ENCODE data around the gene GRID2.
"Not testable (repeated sequence)": the region's sequence is repeated elsewhere in the genome, so short reads cannot be mapped to it uniquely, and the experiment has no call there.

The GRID2 gene

DNA sequence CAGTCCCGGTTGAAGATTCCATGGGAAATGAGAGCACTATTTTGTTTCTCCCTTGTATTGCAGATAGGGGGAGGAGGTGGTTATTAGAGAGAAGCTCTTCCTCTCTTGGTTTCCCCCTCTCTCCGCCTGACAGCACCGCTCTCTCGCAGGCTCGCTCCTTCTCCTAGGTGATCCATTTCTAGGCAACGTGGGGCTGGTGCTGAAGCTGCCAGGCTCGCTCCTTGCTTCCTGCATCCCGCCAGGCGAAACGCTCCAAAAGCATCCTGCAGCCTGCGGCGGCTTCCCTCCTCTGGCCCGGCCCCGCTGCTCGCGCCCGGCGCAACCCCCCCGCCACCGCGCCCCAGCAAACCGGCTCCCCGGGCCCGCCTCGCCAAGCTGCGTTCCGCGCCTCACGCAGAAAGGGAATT lies at the start of gene GRID2:
Gene GRID2, plus strand, starts transcription at position 346 of the 407 bp plus-strand sequence.
- no peak for DNase-seq

GRCh38 chr4:92253986-92254671 lies 49.6 kb upstream of the GRID2 start:
- no peak for DNase-seq

DNA sequence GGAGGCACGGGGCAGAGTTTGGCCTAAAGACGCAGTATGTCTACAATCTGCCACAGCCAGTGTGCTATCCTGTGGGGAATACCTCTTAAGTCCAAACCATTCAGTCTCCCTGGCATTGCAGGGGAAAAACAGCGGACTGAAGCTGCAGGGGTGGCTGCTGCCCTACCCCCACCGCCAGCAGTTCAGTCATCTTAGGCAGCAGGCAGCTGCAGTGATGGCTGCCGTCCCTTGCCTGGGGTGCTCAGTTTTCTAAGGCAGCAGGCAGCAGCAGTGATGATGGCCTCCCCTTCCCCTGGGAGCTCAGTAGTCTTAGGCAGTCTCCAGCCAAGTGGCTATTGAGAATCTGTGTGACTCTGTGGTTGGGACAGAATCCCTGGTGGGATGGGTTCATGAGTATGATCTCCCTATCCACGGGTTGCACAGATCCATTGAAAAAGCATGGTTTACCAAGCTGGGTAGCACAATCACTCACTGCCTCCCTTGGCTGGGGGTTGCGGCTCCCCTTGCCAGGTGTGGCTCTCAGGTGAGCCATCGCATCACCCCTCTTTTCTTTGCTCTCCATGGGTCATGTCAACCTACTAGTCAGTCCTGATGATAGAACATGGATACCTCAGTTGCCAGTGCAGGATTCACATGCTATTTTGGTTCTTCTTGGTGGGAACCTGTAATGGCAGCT lies 48.9 kb upstream of the GRID2 start:
- no peak for DNase-seq

- DNase-seq = no peak
Measured at GRCh38 chr4:92255920-92256244, 47.9 kb upstream of the GRID2 start.

GRCh38 chr4:92257931-92258857 lies 45.6 kb upstream of the GRID2 start:
- no peak for DNase-seq

DNA sequence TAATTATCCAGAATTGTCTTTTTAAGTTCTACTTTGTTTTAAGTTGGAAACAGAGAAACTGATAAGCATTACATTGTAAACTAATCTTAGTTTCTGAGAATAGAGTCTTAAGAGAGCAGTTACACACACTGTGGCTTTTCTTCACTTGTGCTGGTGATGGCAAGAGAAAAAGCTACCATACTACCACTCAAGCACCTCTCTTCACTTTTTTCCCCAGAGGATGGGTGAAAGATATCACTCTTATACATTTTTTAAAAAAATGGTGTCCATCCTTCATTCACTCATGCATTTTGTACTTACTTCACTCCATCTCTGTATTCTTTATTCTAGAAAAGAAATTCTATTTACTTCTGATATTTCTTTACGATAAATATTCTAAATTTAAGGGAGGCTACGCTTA lies 42.5 kb upstream of the GRID2 start:
- DNase-seq = no peak

GRCh38 chr4:92262371-92262770 lies 41.4 kb upstream of the GRID2 start:
- DNase-seq = no peak

- no peak for DNase-seq
Measured at GRCh38 chr4:92263010-92263409, 40.8 kb upstream of the GRID2 start.

DNA sequence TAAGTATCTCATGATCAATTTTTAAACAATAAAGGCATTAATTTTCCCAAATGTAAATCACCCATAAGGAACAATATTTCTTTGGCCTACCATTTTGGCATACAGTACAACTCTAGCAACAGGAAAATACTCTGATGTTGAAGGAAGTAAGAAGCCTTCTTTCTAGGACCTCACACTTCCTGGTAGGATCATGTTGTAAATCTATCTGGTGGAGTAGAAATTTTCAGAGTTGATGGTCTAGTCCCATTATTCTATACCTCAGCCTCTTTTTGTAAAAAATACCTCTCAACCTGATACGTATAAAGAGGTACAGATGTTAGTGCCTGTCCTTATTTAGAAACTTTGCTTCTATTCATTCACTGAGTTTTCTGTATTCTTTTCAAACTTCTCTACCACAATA lies 40.2 kb upstream of the GRID2 start:
- DNase-seq = no peak

- DNase-seq = no peak
Measured at GRCh38 chr4:92264163-92264562, 39.6 kb upstream of the GRID2 start.

DNA sequence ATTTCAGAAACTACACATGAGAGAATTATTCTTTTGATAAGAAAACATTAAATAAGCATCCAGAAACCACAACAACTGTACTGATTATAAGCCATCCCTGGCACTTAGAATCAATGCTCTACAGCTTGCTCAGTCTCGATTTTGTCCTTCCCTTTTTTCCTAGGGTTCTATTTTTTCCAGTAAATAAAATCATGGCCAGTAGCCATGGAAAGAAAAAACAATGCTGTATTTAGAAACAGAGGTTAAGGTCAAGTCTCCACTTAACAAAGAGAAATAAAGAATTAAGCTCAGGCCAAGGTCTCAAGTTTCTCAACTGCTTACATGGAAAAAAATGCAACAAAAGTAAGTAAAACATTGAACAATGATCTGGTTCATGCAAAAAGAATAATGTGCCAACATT lies 38.7 kb upstream of the GRID2 start:
- DNase-seq = no peak

- DNase-seq = no peak
Measured at GRCh38 chr4:92265798-92266197, 38.0 kb upstream of the GRID2 start.

- DNase-seq = no peak
Measured at GRCh38 chr4:92266521-92266920, 37.2 kb upstream of the GRID2 start.

- DNase-seq = no peak
Measured at GRCh38 chr4:92268642-92269041, 35.1 kb upstream of the GRID2 start.

DNA sequence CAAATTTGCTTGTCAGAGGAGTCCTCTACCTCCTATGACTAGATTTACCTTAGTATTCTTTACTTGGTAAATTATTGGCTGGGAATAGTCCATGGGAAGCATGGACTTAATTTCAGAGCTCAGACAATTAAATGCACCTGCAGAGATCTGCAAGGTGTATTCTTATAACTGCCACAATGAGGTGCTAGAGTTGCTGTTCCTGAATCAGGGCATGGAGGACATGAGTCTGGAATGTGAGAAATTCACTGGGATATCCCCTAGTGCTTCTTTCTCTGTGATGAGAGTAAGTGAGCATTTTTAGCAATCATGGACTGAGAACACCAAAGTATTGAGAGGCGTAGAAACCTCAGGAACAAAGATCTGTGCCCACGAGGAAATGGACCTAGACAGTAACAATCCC lies 32.9 kb upstream of the GRID2 start:
- DNase-seq = no peak

DNA sequence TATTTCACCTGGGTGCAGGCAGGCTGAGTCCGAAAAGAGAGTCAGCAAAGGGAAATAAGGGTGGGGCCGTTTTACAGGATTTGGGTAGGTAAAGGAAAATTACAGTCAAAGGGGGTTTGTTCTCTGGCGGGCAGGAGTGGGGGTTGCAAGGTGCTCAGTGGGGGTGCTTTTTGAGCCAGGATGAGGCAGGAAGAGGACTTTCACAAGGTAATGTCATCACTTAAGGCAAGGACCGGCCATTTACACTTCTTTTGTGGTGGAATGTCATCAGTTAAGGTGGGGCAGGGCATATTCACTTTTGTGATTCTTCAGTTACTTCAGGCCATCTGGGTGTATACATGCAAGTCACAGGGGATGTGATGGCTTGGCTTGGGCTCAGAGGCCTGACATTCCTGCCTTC lies 32.2 kb upstream of the GRID2 start:
- not testable (repeated sequence) for DNase-seq

- DNase-seq = not testable (repeated sequence)
Measured at GRCh38 chr4:92277057-92277881, 26.5 kb upstream of the GRID2 start.

GRCh38 chr4:92279296-92279695 lies 24.5 kb upstream of the GRID2 start:
- no peak for DNase-seq

DNA sequence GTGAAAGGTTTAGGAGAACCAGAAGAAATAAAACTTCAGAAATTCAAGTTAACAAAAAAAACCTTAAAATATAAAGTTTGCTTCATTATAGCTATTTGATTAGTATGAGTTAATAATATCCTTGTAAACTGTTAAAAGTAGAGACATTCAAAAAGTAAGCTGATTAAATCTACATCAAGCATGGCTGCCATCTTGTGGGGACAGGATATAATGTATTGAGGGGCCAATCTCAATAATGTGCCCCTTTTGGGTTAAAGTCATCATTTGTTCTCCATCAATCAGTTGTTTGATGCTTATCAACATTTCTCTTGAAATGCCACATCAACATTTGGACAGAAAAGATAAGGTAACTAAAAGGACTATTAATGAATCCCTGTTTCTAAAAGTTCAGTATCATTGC lies 4.6 kb upstream of the GRID2 start:
- DNase-seq = no peak

DNA sequence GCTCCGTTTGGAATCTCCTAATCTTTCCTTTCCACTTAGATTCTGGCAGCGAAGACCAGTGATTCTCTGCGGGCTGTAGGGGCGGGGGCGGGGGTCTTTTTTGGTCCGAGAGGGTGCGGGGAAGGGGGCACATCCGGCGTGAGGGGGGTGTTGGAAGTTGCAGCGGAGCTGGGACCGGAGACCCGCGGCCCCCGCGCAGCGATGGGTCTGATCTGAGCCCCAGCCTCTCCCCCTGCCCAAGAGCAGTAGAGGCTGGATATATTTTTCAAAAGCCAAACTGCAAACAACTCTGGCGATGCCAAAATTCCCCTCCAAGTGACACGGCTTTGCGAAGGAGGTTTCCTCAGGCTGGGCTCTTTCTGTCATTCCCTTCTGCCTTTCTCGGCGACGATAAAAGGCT lies 355 bp downstream of the GRID2 start:
- DNase-seq = no peak

- DNase-seq = no peak
Measured at GRCh38 chr4:92304606-92305005, 840 bp downstream of the GRID2 start.

DNA sequence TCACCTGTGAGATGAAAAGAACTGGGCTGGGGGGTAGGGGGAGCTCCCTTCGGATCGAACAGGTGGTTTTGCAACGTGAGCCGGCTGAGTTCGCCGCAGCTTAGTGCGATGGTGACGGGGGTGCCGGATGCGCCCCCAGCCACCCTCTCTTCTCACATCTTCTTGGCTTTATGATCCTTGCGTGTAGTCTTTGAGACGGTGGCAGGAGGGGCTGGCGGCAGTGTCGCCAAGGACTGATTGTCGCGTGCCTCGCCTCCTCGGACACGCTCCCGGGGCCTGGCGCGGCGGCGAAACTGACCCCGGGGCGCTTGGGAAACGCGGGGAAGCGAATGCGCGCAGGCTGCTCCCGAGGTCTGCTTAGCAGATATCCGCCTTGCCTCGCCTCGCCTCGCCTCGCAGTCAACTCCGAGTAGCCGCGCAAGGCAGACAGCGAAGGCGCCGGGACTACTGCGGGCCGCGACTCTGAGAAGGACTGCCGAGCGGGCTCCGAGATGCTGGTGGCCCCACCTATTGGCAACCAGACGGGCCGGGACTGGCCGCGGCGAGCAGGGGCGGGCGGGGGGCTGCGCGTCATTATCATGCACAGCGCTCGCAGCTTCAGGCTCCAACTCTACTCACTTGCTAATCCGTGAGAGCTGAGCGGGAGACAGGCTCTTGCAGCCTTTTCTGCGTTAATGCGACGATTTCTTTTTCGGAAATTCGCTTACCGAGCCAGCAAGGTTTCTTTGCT lies 1.5 kb downstream of the GRID2 start:
- DNase-seq = peak; percentile 41 to 55
